ENCODE data around the gene SDHAF1.

- TF ChIP-seq, protein P1, sequence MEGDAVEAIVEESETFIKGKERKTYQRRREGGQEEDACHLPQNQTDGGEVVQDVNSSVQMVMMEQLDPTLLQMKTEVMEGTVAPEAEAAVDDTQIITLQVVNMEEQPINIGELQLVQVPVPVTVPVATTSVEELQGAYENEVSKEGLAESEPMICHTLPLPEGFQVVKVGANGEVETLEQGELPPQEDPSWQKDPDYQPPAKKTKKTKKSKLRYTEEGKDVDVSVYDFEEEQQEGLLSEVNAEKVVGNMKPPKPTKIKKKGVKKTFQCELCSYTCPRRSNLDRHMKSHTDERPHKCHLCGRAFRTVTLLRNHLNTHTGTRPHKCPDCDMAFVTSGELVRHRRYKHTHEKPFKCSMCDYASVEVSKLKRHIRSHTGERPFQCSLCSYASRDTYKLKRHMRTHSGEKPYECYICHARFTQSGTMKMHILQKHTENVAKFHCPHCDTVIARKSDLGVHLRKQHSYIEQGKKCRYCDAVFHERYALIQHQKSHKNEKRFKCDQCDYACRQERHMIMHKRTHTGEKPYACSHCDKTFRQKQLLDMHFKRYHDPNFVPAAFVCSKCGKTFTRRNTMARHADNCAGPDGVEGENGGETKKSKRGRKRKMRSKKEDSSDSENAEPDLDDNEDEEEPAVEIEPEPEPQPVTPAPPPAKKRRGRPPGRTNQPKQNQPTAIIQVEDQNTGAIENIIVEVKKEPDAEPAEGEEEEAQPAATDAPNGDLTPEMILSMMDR (conservative IDR thresholded peaks at IDR 0.05; ENCODE audit: low read length) = no peak
- TF ChIP-seq EZH2phosphoT487 (IDR thresholded peaks at IDR 0.05; ENCODE audit: borderline replicate concordance, low read depth, low read length) = no peak
Measured at GRCh38 chr19:35963514-35963913, 31.5 kb upstream of the SDHAF1 start.
